Adrenal gland (tissue), 12 donors: ENCODE results near the gene EML6. TPM values are rescaled to one million over a fixed set of nuclear protein-coding genes. Genes with fewer than 3 reads are reported as not detected.

Source experiments
- DNase-seq, 7 donors: peaks; one replicate each; pipeline ENCODE4 v3.0.0-alpha.2; 2019 to 2020
- H3K27ac ChIP-seq, 5 donors: fragments of 200-600 bp; sonication (generic) in 4 of 5; 1 replicate in 3 of 5; 2 replicates in 2 of 5; pipeline versions ENCODE4 v1.5.1 to v1.8.0; 2016 to 2020; ENCODE audit warnings: mild to moderate bottlenecking in 1 of 5
- H3K27me3 ChIP-seq: fragments of 200-600 bp; 2 replicates; pipeline ENCODE4 v1.8.0; 2021
- H3K36me3 ChIP-seq, 2 donors: fragments of 200-600 bp; replicated peaks in 1 of 2; 1 replicate in 1 of 2; 2 replicates in 1 of 2; pipeline versions ENCODE4 v1.5.1 to v1.8.0; 2018 to 2022
- H3K4me1 ChIP-seq, 2 donors: fragments of 200-600 bp; replicated peaks in 1 of 2; 1 replicate in 1 of 2; 2 replicates in 1 of 2; pipeline versions ENCODE4 v1.5.1 to v1.8.0; 2018 to 2021
- H3K4me3 ChIP-seq, 4 donors: fragments of 200-600 bp; sonication (generic) in 3 of 4; one replicate each; pipeline ENCODE4 v1.5.1; 2016 to 2018
- H3K9me3 ChIP-seq, 3 donors: fragments of 200-600 bp; sonication (generic) in 1 of 3; replicated peaks in 1 of 3; 1 replicate in 2 of 3; 2 replicates in 1 of 3; pipeline versions ENCODE4 v1.5.1 to v1.8.0; 2016 to 2021
- CTCF ChIP-seq, 6 experiments: fragments of 450-650 bp in 4 of 6; fragments of 200-600 bp in 2 of 6; sonication (generic) in 1 of 6; IDR thresholded peaks; 1 replicate in 5 of 6; 2 replicates in 1 of 6; pipeline versions ENCODE4 v1.5.1 to v1.8.0; 2016 to 2021; ENCODE audit warnings: antibody characterized with exemption in 6 of 6, mild to moderate bottlenecking in 2 of 6, moderate library complexity in 1 of 6
- POLR2A ChIP-seq, 2 donors: fragments of 450-650 bp; IDR thresholded peaks; one replicate each; pipeline ENCODE4 v1.6.1; 2017; ENCODE audit warnings: antibody characterized with exemption in 2 of 2, mild to moderate bottlenecking in 2 of 2, moderate library complexity in 1 of 2
- WGBS, 4 donors: extraction: QIAGEN DNeasy Blood & Tissue Kit in 2 of 4; methylation state at CpG; one replicate each; pipeline versions ENCODE4 v1.1.5 to v1.1.7; 2013 to 2017; 5-methylcytosine and 5-hydroxymethylcytosine counted together
- intact Hi-C, 2 donors: fragments of 100-400 bp; cut with DNase I; formaldehyde crosslinking; loops; one replicate each; pipeline versions ENCODE4 v1.14.1 to v1.15.0; 2022 to 2023
- polyA plus RNA-seq, 3 donors: library from polyadenylated mRNA; stranded (reverse); fragments of 200-250 nt in 2 of 3; fragments of 350-450 nt in 1 of 3; fragmentation: Illumina TruSeq in 1 of 3; extraction: RNeasy Lipid Tissue Mini Kit (QIAGEN cat#74804) in 1 of 3; gene quantifications; one replicate each; pipeline ENCODE4 v1.2.3, GENCODE V29; 2013 to 2014
- total RNA-seq, 9 donors: library from RNA; depleted of rRNA in 4 of 9; stranded (reverse); fragments of >200 nt in 4 of 9; fragments of 120-200 nt in 1 of 9; fragmentation: NEBNext Ultra II Directional in 1 of 9; extraction: Animal tissue kit (Norgen Biotek cat#: 25700) in 1 of 9; gene quantifications; one replicate each; pipeline versions ENCODE4 v1.1.0 to v1.2.4, GENCODE V29; 2013 to 2023
- donor health status: healthy with polysubstance abuse.
- donor health status: Bipolar disorder and iron deficiency.
- donor health status: DM: yes; HTN: yes; CAD: no.
- donor health status: DM: no; HTN: no; CAD: no.
- donor health status: DM: no; HTN: no; CAD: no.
- donor health status: DM: yes; HTN: yes; CAD: no.

The EML6 gene
- total and polyA plus RNA-seq, 12 donors = 6.0 to 19.3 (median 10.9) TPM

DNA sequence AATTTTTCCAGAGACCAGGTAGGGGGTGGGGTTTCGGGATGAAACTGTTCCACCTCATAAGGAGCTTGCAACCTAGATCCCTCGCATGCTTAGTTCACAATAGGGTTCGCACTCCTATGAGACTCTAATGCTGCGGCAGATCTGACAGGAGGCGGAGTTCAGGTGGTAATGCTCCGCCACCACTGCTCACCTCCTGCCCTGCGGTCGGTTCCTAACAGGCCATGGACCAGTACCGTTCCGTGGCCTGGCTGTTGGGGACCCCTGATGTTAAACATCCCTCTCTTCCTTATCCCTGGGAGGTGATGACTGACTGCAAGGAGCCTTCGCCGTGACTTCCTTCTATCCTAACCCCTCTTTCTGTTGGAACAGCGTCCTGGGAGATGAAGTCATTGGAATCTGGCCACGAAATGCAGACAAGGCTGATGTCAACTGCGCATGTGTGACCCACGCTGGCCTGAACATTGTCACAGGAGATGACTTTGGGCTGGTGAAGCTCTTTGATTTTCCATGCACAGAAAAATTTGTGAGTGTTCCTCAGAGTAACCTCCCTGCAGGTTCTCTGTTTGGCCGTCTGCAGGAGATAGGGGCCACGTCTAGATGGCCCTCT is 244.4 kb downstream of the EML6 start:
- Histone ChIP-seq H3K27ac (no peak overlapping the region), H3K9me3 (no peaks in the 10 kb centered on the region), H3K36me3 (peaks cover 0 to 32% of the 10 kb centered on the region in 2 donors), H3K4me1 (peaks cover 0 to 10% of the 10 kb centered on the region in 2 donors), H3K27me3 (no peaks in the 10 kb centered on the region), H3K4me3 (no peak overlapping the region)
- no peak for TF ChIP-seq POLR2A (IDR thresholded peaks at IDR 0.05)
- TF ChIP-seq CTCF (IDR thresholded peaks at IDR 0.05) = no peak
- WGBS, 4 donors = 95 to 97% (median 97%) methylated on average over 15 to 18 of the region's 18 CpGs
- intact Hi-C loops = no loop called here
- no peak for DNase-seq

GRCh38 chr2:54968561-54969218 is 245.2 kb downstream of the EML6 start:
- no peak overlapping the region for H3K4me3 ChIP-seq
- H3K9me3 ChIP-seq = no peaks in the 10 kb centered on the region
- WGBS, 4 donors = 89 to 94% (median 92%) methylated on average over 10 of the region's 10 CpGs
- intact Hi-C loops = no loop called here
- H3K27ac ChIP-seq = no peak overlapping the region
- peaks cover 0 to 10% of the 10 kb centered on the region in 2 donors for H3K4me1 ChIP-seq
- H3K36me3 ChIP-seq = peaks cover 0 to 32% of the 10 kb centered on the region in 2 donors
- TF ChIP-seq POLR2A (IDR thresholded peaks at IDR 0.05) (no peak), CTCF (IDR thresholded peaks at IDR 0.05) (no peak)
- no peaks in the 10 kb centered on the region for H3K27me3 ChIP-seq
- DNase-seq = no peak

DNA sequence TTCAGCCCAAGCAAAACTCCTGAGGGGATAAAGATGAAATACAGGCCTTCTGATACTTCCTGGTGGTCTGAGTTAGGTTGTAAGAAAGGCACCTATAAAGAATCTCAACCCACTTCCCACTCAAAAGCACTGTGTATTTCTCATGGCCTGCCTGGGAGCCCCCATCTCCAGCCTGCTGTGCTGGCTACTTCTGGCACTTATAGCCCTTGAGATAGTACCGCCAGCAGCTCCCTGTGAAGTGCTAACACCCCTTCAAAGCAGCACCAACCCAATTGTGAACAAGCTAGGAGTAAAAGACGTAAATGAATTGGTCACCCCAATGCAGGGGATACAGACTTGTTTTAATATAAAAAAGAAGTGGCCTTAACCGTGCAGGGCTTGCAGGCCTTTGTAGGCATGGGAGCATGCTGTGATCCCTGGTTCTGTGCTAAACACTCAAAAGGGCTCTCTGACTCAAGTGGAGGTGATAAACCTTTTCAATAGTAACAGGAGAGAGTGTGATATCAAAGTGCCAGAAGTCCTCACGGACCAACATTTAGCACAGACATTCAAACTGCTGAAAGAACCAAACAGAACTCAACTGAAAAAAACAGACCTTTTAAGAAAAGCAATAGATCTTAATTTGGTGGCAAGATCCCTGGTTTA is 246.0 kb downstream of the EML6 start:
- peaks cover 0 to 32% of the 10 kb centered on the region in 2 donors for H3K36me3 ChIP-seq
- intact Hi-C loops = no loop called here

More for the DNA sequence above, 246.0 kb downstream of the EML6 start:
- 71 to 87% (median 81%) methylated on average over 4 of the region's 4 CpGs for WGBS, 4 donors
- no peaks in the 10 kb centered on the region for H3K9me3 ChIP-seq
- no peak for TF ChIP-seq CTCF (IDR thresholded peaks at IDR 0.05)
- TF ChIP-seq POLR2A (IDR thresholded peaks at IDR 0.05) = no peak
- peaks cover 0 to 10% of the 10 kb centered on the region in 2 donors for H3K4me1 ChIP-seq
- H3K4me3 ChIP-seq = no peak overlapping the region
- H3K27me3 ChIP-seq = no peaks in the 10 kb centered on the region
- DNase-seq = no peak
- no peak overlapping the region for H3K27ac ChIP-seq
